Measurements from ENCODE around the gene C16orf46. TPM values are rescaled to one million over a fixed set of nuclear protein-coding genes. Genes with fewer than 3 reads are reported as not detected.

The C16orf46 gene
- total and polyA plus RNA-seq, 2 experiments from 2014 or later = 0.59 to 1.4 TPM

GRCh38 chr16:81073560-81074330 lies 3.3 kb downstream of the C16orf46 start (continued):
- TF ChIP-seq REST (IDR thresholded peaks at IDR 0.05; ENCODE audit: unreplicated experiment) (no peak), POLR2AphosphoS5 (IDR thresholded peaks at IDR 0.05; ENCODE audit: low read depth) (no peak), CREB1 (CRISPR knock-in tag; IDR thresholded peaks at IDR 0.05; ENCODE audit: low read depth) (no peak)

GRCh38 chr16:81071805-81072204 lies 5.2 kb downstream of the C16orf46 start:
- Histone ChIP-seq H3F3A (replicated peaks; ENCODE audit: low read depth) (no peaks in the 10 kb centered on the region), H3K79me2 (replicated peaks; ENCODE audit: insufficient read depth) (no peaks in the 10 kb centered on the region), H3K4me3 (no peak overlapping the region), H3K27ac (ENCODE audit: low read depth) (no peak overlapping the region), H3K9me2 (ENCODE audit: insufficient read depth) (no peaks in the 10 kb centered on the region), H3K4me1 (ENCODE audit: insufficient read depth) (peaks cover 17% of the 10 kb centered on the region; the same call in 1 of the 2 replicates), H2AFZ (no peak overlapping the region), H4K20me1 (replicated peaks; ENCODE audit: insufficient read depth) (no peaks in the 10 kb centered on the region), H3K4me2 (no peak overlapping the region), H3K27me3 (ENCODE audit: insufficient read depth) (no peaks in the 10 kb centered on the region), H3K36me3 (ENCODE audit: insufficient read depth) (no peaks in the 10 kb centered on the region)
- Mint-ChIP-seq H3K27me3 (ENCODE audit: insufficient read depth, low read depth, poor library complexity) (peaks cover 6% of the 10 kb centered on the region), H3K36me3 (ENCODE audit: low read depth) (no peaks in the 10 kb centered on the region), H3K9me3 (no peaks in the 10 kb centered on the region), H3K4me1 (peaks cover 11% of the 10 kb centered on the region), H3K4me3 (no peak overlapping the region), H3K27ac (no peak overlapping the region)
- no peak for ATAC-seq
- DNase-seq (ENCODE audit: low spot score) = no peak
- TF ChIP-seq REST (IDR thresholded peaks at IDR 0.05; ENCODE audit: unreplicated experiment) = no peak
- TF ChIP-seq JUNB (IDR thresholded peaks at IDR 0.05; ENCODE audit: unreplicated experiment) = no peak
- no peak for TF ChIP-seq STAT1 (IDR thresholded peaks at IDR 0.05; ENCODE audit: unreplicated experiment)
- TF ChIP-seq ZNF114 (CRISPR knock-in tag; IDR thresholded peaks at IDR 0.05) = no peak
- no peak for TF ChIP-seq ZNF462 (CRISPR knock-in tag; IDR thresholded peaks at IDR 0.05)
- TF ChIP-seq ETS1 (IDR thresholded peaks at IDR 0.05) = no peak
- TF ChIP-seq CREB1 (CRISPR knock-in tag; IDR thresholded peaks at IDR 0.05; ENCODE audit: low read depth) = no peak
- TF ChIP-seq NANOG (IDR thresholded peaks at IDR 0.05; ENCODE audit: borderline replicate concordance) = no peak

Data from GM23338 (cell line).